CD4-positive, alpha-beta T cell (primary cell): ENCODE results near the gene MTERF4. TPM values are rescaled to one million over a fixed set of nuclear protein-coding genes. Genes with fewer than 3 reads are reported as not detected.

Experiments used
- ATAC-seq: fragments of 200-7000 bp; cut with Tn5 transposase; one replicate; pipeline ENCODE4 v1.10.0; 2022; ENCODE audit warnings: mild to moderate bottlenecking; ENCODE audit not compliant: poor library complexity
- CTCF ChIA-PET: fragments of 350-600 bp; sonication (Branson Sonifier 250); formaldehyde crosslinking; loops from one replicate; lab custom pipeline; 2021; ENCODE audit warnings: antibody characterized with exemption, inconsistent platforms; lab: Charles Lee
- POLR2A ChIA-PET: fragments of 350-600 bp; sonication (Branson Sonifier 250); formaldehyde crosslinking; loops from one replicate; lab custom pipeline; 2021; ENCODE audit warnings: antibody characterized with exemption, inconsistent platforms; lab: Charles Lee
- DNase-seq, 14 experiments: peaks; one replicate each; pipeline ENCODE4 v3.0.0-alpha.2; 2013 to 2020; ENCODE audit warnings: mixed read lengths in 2 of 14
- H3K27ac ChIP-seq, 2 donors: one replicate each; pipeline versions ENCODE4 v1.5.1 to v1.7.0; 2013; ENCODE audit warnings: low read length in 2 of 2, low read depth in 1 of 2, mild to moderate bottlenecking in 1 of 2
- H3K27me3 ChIP-seq, 2 experiments: 1 replicate in 1 of 2; 2 replicates in 1 of 2; pipeline versions ENCODE4 v1.6.1 to v1.7.0; 2013; ENCODE audit warnings: low read length in 2 of 2, control low read depth in 1 of 2, mild to moderate bottlenecking in 1 of 2, moderate library complexity in 1 of 2; ENCODE audit not compliant: insufficient read depth in 2 of 2, control insufficient read depth in 1 of 2
- H3K36me3 ChIP-seq: one replicate; pipeline ENCODE4 v1.6.1; 2013; ENCODE audit warnings: low read length, control low read depth; ENCODE audit not compliant: insufficient read depth
- H3K4me1 ChIP-seq: one replicate; pipeline ENCODE4 v1.6.1; 2013; ENCODE audit warnings: low read length, control low read depth; ENCODE audit not compliant: insufficient read depth
- H3K4me3 ChIP-seq: one replicate; pipeline ENCODE4 v1.5.1; 2013; ENCODE audit warnings: mild to moderate bottlenecking, low read length, moderate library complexity
- H3K9me3 ChIP-seq, 2 experiments: 1 replicate in 1 of 2; 2 replicates in 1 of 2; pipeline versions ENCODE4 v1.6.1 to v1.7.0; 2013; ENCODE audit warnings: low read length in 2 of 2, mild to moderate bottlenecking in 2 of 2, control low read depth in 1 of 2, moderate library complexity in 1 of 2; ENCODE audit not compliant: control insufficient read depth in 1 of 2, insufficient read depth in 1 of 2
- H3K27ac Mint-ChIP-seq: one replicate; pipeline ENCODE4 v1.8.0; 2020; ENCODE audit warnings: mixed read lengths
- H3K27me3 Mint-ChIP-seq: one replicate; pipeline ENCODE4 v1.8.0; 2021; ENCODE audit warnings: mixed read lengths
- H3K36me3 Mint-ChIP-seq: one replicate; pipeline ENCODE4 v1.8.0; 2021; ENCODE audit warnings: low read depth, mixed read lengths
- H3K4me1 Mint-ChIP-seq: one replicate; pipeline ENCODE4 v1.8.0; 2021; ENCODE audit warnings: low read depth, mixed read lengths
- H3K4me3 Mint-ChIP-seq: one replicate; pipeline ENCODE4 v1.8.0; 2020; ENCODE audit warnings: mild to moderate bottlenecking, mixed read lengths
- H3K9me3 Mint-ChIP-seq: one replicate; pipeline ENCODE4 v1.8.0; 2020; ENCODE audit warnings: mixed read lengths
- CTCF ChIP-seq: fragments of 200-600 bp; IDR thresholded peaks from one replicate; pipeline ENCODE4 v1.8.0; 2022; ENCODE audit warnings: antibody characterized with exemption, mild to moderate bottlenecking
- intact Hi-C, 2 experiments: fragments of 100-400 bp; cut with DNase I in 1 of 2; cut with micrococcal nuclease in 1 of 2; formaldehyde crosslinking; loops; one replicate each; pipeline versions ENCODE4 v1.15.1 to v1.9.0; 2023 to 2025; cut with DNase I, micrococcal nuclease
- total RNA-seq, 174 experiments: library from RNA in 2 of 174; stranded (reverse) in 2 of 174; gene quantifications; one replicate each; pipeline ENCODE4 v1.2.3 and lab custom pipeline; 2021 to 2026

Gene MTERF4
- total RNA-seq, 2 experiments from 2014 or later, result 84.0 to 87.5 TPM

GRCh38 chr2:241081643-241082340 is 20.3 kb downstream of the MTERF4 start:
- ChIA-PET POLR2A (interaction anchor here (1.0 to 1.6 kb wide), 2 partner anchors 20 to 26 kb away, joined by 3 to 4 read pairs; partner anchors contain the start of gene MTERF4), CTCF (no interaction called here)
- Histone ChIP-seq H3K27me3 (no peaks in the 10 kb centered on the region), H3K4me3 (no peak overlapping the region), H3K36me3 (peaks cover 13% of the 10 kb centered on the region), H3K4me1 (peaks cover 11% of the 10 kb centered on the region), H3K27ac (no peak overlapping the region), H3K9me3 (peaks cover 0 to 7% of the 10 kb centered on the region in 2 experiments)
- peaks cover 6% of the 10 kb centered on the region for H3K4me1 Mint-ChIP-seq
- intact Hi-C loops, result loop anchor here in 1 of 2 experiments (10.0 kb wide), 1 partner anchor 133 kb away; no protein-coding TSS in a partner anchor
- TF ChIP-seq CTCF, result no peak
- peak overlapping the region; percentile 52 for H3K27ac Mint-ChIP-seq
- H3K4me3 Mint-ChIP-seq, result no peak overlapping the region
- H3K9me3 Mint-ChIP-seq, result no peaks in the 10 kb centered on the region
- peaks cover 30% of the 10 kb centered on the region for H3K36me3 Mint-ChIP-seq
- no peaks in the 10 kb centered on the region for H3K27me3 Mint-ChIP-seq
- DNase-seq (peak in 1 of 14 experiments; percentile 24), ATAC-seq (no peak)

GRCh38 chr2:241081190-241081642 is 20.9 kb downstream of the MTERF4 start:
- Mint-ChIP-seq H3K9me3 (no peaks in the 10 kb centered on the region), H3K27ac (peak overlapping the region; percentile 52), H3K27me3 (no peaks in the 10 kb centered on the region), H3K4me3 (no peak overlapping the region), H3K4me1 (peaks cover 6% of the 10 kb centered on the region), H3K36me3 (peaks cover 24% of the 10 kb centered on the region)
- POLR2A ChIA-PET, result interaction anchor here (1.0 to 1.6 kb wide), 2 partner anchors 21 to 27 kb away, joined by 3 to 4 read pairs; partner anchors contain the start of gene MTERF4
- CTCF ChIA-PET, result no interaction called here
- ATAC-seq, result no peak
- peaks cover 0 to 7% of the 10 kb centered on the region in 2 experiments for H3K9me3 ChIP-seq
- no peak for TF ChIP-seq CTCF
- H3K27ac ChIP-seq, result no peak overlapping the region
- peaks cover 11% of the 10 kb centered on the region for H3K4me1 ChIP-seq
- peaks cover 7% of the 10 kb centered on the region for H3K36me3 ChIP-seq
- intact Hi-C loops, result loop anchor here in 1 of 2 experiments (10.0 kb wide), 1 partner anchor 134 kb away; no protein-coding TSS in a partner anchor
- H3K27me3 ChIP-seq, result no peaks in the 10 kb centered on the region
- no peak overlapping the region for H3K4me3 ChIP-seq
- peak in 1 of 14 experiments; percentile 11 for DNase-seq

GRCh38 chr2:241080405-241081189 is 21.5 kb downstream of the MTERF4 start:
- CTCF ChIA-PET, result no interaction called here
- no peak overlapping the region for H3K4me3 Mint-ChIP-seq
- peaks cover 4% of the 10 kb centered on the region for H3K36me3 ChIP-seq
- H3K27me3 ChIP-seq, result no peaks in the 10 kb centered on the region
- peaks cover 11% of the 10 kb centered on the region for H3K4me1 ChIP-seq
- H3K27ac Mint-ChIP-seq, result peak overlapping the region; percentile 52
- H3K4me1 Mint-ChIP-seq, result peaks cover 6% of the 10 kb centered on the region
- DNase-seq, result peak in 1 of 14 experiments; percentile 11
- intact Hi-C loops, result loop anchor here in 1 of 2 experiments (10.0 kb wide), 1 partner anchor 134 kb away; no protein-coding TSS in a partner anchor
- H3K27ac ChIP-seq, result no peak overlapping the region
- ATAC-seq, result no peak
- no peaks in the 10 kb centered on the region for H3K27me3 Mint-ChIP-seq
- POLR2A ChIA-PET, result interaction anchor here (1.0 kb wide), 1 partner anchor 70 kb away, joined by 3 read pairs; no protein-coding TSS in a partner anchor
- peaks cover 0 to 7% of the 10 kb centered on the region in 2 experiments for H3K9me3 ChIP-seq
- H3K4me3 ChIP-seq, result no peak overlapping the region
- no peak for TF ChIP-seq CTCF
- H3K36me3 Mint-ChIP-seq, result peaks cover 24% of the 10 kb centered on the region
- no peaks in the 10 kb centered on the region for H3K9me3 Mint-ChIP-seq
